ENCODE data around the gene NLGN4X.

NLGN4X gene

DNA sequence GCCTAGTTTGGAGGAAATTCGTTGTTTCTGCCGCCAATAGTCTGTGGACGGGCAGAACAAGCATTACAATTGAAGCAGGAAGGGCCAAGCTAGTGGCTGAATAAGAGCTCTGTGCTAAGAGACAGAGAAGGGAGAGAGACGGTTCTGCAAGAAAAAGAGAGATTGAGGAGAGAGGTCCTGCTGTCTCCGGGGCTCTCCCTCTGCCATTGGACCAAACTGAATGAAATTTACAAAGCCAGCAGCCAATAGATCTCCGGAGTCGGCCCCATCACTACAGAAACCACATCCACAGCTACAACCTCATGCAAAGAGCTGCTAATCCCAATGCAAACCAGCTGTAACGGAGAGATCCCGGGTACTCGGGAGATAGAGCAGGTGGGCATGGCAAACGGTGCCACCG, at the start of gene NLGN4X:
Gene NLGN4X (minus strand): TSS at position 148 of the 400 bp plus-strand sequence. CDS start 77,401 bp downstream, outside the sequence.
- no peak for DNase-seq

DNA sequence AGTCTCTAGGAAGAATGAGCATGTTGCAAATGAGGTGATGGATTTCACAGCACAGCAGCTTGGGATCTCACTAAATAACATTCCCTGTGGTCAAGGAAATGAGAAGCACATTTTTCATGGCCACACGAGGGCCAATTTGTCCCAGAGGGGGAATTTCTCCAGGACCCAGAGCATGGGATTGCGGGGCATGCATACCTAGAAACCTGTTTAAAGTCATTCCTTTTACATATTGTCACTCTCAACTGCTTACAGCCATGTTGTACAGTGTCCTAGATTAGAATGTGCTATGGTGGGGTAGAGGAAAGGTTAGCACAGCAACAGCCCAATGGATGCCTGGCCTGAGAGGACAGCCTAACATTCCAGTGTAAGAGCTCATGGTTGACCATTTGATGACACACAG, 37.4 kb upstream of the NLGN4X start:
- no peak for DNase-seq

DNA sequence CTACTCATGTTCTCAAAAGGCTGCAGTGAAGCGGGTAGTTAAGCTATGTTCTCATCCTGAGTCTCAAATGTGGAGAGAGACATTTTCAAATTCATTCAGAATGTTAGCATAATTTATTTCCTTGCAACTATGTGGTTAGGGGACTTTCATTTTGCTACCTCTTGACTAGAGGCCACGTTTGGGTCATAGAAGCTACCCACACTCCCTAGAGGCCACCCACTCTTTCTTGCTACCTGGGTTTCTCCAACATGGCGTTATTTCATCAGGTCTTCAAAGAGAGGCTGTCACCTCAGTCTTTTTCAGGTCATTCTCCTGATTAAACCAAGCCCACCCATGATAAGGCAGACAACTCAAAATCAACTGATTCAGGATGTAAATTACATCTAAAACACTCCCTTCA, 34.3 kb upstream of the NLGN4X start:
- DNase-seq: no peak

DNA sequence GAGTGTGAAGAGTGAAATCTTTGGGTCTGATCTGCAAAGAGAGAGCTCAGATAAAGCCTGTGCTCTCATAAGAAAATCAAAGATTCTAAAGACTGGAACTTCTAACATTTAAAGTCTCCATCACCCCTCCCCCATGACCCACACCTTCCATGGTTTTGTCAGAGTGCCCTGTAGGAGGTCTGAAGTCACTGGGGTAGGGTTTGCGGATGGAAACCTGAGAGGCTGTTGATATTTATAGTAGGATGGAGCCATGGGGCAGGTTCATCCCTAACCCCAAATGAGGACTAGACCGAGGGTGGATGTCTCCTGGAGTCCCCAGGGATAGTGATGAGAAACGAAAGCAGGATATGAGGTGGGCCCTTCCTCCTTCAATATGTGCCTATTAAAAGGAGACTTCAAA, 28.4 kb upstream of the NLGN4X start:
- no peak for DNase-seq

DNA sequence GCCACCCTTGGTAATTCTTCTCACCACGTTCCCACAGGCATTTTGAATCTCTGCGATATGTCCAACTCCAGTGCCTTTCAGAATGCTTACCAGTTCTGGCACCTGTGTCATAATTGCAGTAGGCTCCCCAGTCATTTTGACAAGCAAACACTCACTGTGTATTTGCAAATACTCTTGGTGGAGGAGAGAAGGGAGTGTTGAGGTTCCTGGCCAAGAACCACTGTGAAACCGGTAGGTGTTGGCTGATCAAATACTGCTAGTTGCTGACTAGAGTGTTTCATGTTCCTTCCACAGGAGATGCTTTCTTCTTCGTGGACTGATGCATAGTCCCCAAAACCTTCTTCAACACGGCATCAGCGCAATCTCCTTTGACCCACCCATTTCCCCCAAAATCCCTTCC, 16.0 kb upstream of the NLGN4X start:
- no peak for DNase-seq

DNA sequence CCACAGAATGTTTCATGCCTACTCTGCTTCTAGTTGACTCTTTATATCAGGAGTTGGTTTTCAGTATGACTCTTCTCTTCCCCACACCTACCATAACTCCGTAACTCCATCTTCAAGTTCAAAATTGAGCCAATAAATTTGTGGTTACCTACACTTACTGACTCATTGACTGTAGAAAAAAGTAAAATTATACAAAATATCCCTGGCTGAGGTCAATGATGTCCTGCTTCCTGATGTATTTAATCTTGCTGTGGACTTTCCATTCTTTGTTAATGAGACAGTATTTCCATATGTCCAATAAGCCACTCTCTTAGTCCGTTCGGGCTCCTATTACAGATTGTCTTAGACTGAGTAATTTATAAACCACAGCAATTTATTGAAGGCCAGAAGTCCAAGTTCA, 9.9 kb upstream of the NLGN4X start:
- DNase-seq: no peak

DNA sequence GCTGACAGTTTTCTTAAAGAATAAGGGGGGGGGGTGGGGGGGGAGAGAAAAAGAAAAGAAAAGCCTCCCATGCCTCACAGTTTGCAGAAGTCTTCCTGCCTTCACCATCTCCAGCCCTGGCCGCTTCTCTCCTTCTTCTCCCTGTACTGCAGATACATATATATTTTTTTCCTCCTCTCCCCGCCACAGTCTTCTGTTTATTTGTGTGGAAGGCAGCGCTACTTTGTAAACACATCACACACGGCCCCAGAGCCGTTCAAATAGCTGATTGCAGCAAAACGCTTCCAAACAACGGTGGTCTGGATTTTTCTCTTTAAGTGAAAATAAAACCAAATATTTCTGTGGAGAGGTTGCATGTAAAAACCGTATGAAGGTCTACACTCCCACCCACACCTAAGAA, 732 bp downstream of the NLGN4X start:
- no peak for DNase-seq

DNA sequence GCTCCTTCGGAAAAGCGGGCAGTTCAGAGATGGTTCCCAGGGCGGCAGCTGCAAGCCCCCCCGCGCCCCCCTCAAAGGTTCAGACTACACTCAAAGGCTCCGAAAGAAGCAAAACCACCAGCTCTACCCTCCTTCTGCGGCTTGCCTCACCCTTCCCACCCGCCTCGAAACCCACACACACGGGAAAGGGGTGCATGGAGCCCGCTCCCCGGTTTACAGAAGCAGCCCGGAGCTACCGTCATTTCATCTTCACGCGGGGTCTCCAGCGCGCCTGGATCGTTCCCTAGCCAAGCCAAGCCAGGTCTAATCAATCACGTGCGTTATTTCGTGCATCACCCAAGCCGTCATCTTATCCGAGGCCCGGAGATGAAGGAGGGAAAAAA, 1.2 kb downstream of the NLGN4X start:
- no peak for DNase-seq

DNA sequence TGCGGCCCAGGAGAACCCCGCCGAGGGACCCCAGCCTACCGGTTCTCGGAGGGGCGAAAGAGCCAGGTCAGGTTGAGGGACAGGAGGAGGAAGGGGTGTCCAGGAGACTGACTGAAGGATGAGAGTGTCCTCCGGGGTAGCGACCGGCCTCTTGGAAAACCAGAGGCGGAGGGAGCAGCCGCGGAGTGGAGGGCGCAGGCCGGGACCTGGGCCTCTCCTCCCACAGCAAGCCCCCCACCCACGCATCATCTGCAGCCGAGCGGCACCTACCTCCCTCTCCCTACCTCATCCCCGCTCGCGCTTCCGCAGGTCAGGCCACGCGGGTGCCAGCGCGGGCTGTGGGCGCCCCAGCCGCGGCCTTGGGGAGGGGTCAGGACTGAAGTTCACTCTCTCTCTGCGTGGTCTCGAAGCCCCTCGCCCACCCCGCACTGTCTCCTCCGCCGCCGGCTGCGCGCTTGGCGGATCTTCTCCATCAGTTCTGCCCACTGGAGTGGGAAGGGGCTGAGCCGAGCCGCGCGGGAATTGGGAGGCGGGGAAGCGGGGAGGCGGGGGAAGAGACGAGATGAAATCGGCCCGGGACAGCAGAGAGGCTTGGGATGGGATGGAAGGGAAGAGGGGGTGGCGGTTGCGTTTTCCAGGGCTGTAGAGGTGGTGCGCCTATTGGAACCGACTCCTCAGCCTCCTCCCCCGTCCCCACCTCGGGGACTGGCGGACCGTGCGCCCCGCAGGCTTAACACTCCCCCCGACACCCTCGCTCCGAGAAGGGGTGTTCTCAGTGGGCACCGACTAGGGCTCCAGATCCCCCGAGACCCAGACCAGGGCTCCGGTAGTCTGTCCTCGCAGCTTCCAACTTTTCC, 1.8 kb downstream of the NLGN4X start:
- no peak for DNase-seq

DNA sequence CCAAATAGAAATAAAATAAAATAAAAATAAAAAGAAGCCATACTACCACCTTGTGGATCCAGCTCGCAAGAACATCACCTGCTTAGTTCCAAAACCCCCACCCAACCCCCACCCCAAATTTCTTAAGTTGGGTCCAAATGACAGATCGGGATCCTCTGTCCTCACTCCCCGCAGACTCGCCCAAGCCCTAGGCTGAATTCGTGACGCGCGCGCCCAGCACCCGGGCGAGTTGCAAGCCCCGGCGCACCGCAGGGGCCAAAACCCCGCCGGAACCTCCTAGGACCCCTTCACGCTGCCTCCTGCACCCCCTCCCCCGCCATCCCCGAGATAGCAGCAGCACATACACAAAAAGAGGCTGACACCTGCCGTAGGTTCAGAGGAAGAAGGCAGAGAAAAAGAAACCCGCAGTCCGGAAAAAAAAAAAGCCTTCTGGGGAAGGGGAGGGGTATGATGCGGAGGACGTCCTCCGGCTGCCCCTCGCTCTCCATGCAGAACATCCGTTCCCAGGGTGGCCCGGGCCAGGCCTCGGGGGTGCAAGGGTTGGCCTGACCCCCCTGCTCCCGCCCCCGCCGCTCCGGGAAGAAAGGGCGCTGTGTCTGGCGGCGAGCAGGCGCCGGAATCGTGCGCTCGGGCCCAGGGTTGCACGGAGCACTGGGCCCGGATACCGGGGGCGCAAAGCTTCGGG, 2.6 kb downstream of the NLGN4X start:
- no peak for DNase-seq

DNA sequence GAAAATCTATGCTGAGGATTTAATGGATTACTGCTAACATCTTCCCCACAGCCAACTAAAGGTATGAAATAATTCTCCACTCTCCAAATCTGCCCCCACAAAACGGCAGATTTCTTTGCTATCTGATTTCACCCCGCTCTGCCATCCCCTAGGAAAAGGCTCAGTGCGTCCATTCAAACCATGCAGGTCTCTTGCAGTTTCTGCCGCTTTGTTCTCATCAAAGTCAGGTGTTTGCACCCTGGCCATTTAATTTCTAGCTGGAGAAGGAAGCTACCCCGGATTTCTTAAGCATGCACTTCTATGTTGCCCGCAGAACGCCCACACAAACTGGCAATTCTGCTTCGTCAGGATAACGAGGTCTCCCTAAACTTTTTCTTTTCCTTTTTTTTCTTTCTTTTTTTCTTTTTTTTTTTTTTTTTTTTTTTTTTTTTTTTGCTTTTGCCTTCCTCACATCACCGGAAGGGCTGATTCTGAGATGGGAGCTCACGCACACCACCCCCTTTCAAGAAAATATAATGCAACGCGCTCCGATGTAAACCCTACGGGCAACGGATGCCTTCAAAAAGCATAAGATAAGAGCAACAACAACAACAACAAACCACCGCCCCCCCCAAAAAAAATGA, 3.3 kb downstream of the NLGN4X start:
- no peak for DNase-seq

DNA sequence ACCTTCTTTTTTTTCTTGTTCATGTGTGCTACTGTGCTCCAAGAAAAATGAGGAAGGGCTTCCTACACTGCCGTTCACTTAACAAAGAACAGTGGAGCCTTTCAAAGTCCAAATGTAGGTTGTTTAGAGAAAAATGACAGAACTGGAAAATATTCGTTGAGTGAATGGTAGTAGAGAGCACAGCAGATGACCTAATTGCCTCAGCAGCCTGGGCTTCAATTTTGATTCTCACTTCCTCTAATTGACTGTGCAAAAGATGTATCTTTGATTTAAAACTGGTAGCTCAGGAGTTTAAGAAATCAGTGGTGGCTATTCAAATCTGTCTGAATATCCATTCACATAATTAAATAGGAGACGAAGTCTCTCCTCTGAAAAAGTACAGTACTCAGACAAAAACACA, 5.2 kb downstream of the NLGN4X start:
- DNase-seq: no peak

DNA sequence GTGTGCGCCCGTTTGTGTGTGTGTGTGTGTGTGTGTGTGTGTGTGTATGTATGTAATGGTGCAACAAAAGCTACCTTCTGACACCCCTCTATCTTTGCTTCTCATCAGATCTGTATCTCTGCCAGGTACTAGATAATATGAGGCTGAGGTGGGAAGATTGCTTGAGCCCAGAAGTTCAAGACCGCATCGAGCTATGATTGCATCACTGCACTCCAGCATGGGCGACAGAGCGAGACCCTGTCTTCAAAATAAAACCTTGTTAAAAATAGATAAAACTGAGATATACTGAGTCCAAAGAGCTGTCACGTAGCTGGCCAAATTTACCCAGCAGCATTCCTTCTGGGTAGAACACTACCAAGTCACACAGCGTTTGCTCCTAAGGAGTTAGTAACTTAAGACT, 18.4 kb downstream of the NLGN4X start:
- no peak for DNase-seq

DNA sequence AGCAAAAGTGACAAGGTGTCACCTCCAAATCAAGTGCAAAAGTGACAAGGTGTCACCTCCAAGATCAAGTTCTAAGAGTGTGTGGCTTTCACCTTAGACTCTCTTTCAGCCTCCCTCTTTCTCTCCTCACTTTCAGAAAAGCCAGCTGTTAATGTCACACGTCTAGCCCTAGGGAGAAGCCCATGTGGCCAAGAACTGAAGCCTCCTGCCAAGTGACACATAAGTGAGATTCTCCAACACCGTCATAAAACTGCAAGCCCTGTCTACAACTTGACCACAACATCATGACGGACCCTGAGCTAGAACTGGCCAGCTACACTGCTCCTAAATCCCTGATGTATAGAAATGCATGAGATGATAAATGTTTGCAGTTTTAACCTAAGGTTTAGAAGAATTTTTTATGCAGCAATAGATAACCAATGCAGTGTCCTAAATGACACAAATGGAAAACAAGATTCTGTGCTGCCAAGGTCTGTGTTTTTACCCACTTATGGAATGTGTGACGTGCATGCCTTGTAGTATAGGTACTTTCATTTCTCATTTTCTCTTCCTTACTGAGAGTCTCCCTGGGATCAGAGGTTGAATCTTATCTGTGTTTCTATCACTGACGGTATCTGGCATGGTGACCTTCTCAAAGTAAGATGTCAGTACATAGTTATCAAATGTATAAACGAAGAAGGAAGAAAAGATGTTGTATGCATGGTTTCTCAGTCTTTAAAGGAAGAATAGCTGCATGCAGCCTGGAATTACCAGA, 25.0 kb downstream of the NLGN4X start:
- no peak for DNase-seq

DNA sequence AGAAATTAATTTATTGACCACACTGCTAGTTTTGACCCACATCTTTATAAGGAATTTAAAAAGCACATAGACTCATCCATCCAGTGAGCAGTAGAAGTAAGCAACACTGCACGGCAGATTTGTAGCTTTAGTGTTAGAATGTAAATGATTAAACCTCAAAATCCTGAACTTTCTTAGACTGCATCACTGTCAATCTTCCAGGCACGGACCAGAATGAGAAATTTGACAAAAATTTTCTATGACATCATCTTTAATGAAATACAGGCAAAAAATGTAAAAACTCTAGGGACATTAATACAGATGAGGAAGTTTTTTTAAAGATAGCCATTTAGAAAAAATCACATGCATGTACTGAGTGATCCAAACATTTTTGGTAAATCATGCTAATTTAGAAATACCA, 29.2 kb downstream of the NLGN4X start:
- DNase-seq: no peak

DNA sequence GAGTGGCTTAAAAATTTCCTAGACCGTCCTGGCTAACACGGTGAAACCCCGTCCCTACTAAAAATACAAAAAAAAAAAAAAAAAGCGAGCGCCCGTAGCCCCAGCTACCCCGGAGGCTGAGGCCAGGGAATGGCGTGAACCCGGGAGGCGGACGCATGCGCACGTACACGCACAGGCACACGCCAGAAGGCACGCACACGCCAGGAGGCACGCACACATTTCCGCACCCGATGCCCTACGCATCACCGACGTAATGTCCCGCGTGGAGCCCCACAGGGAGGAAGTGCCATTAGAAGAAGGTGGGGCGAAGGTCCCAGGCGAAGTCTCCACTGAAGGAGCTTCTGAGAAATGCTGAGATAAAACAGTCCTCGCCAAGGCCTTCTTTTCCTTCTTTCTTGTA, 41.4 kb downstream of the NLGN4X start:
- DNase-seq: no peak

DNA sequence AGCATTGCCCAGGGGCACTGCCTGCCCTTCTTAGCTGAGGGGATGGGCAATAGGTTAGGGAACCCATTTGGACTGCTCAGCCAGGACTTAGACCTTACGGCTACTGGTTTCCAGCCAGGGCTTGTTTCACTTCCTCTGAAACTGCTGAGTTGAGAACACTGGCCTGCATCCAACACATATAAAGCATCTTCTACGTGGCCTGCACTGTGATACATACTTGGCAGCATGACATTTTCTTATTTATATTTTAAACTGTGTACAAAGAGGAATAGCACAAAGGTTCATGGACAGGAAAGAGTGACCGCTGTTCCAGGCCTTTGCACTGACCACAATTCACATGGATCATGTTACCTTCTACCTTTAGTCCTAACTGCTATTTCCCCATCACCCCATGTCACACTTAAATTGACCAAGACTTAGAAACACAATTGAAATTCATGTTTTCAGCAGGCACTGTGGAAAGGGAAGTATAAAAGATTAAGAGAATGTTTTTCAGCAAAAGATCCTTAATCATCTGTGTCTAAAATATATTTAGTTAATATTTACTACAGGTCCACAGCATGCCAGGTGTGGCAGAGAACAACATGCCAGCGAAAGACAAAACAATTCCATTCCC, 43.7 kb downstream of the NLGN4X start:
- no peak for DNase-seq

DNA sequence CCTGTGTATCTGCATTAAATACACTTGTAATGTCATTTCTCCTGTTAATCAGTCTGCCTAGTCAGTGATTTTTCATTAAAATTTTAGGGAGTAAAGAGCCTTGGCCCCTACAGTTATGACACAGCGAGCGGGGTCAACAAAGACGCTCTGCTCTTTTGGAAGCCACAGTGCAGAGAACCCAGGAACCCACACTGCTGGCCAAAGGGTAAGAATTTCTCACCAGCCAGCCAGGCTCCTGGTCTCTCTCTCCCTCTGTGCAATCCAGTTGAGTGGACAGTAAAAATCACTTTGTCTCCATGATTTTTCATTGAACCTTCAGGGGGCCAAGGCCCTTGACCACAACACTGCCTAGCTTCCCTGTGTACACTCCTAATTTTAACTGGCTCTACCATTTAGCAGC, 52.8 kb downstream of the NLGN4X start:
- DNase-seq: no peak

DNA sequence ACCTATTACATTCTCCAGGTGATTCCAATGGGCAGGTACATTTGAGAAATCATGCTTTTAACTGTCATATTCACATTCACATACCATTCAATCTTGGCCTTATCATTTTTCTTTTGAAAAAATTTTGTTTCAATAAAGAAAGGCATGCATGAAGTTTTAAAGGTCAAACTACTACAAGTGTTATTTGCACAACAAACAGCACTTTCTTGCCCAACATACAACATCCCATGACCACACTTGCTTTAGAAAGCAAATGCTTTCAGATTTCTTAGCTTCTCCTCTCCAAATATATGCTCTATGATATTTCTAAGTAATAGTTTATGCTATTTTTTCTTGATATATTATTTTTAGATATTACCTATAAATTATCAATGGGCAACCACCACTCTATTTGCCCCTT, 58.2 kb downstream of the NLGN4X start:
- no peak for DNase-seq

DNA sequence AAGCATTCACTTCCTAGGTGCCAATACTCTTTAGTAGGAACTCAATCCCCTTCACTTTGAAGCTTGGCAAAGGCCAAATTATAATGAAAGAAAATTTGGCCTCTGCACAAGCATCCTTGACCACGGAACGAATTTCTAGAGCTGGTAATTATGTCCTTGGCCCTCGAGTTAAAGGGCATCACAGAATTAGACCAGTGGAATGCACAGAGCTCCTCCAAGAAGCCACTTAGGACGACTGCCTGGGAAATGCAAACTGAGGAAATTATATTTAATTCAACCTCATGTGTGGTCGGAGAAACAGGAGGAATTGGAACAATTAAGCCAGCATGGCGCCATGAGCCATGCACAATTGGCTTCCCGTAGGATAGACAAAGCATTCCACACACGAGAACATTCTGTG, 59.3 kb downstream of the NLGN4X start:
- DNase-seq: no peak

DNA sequence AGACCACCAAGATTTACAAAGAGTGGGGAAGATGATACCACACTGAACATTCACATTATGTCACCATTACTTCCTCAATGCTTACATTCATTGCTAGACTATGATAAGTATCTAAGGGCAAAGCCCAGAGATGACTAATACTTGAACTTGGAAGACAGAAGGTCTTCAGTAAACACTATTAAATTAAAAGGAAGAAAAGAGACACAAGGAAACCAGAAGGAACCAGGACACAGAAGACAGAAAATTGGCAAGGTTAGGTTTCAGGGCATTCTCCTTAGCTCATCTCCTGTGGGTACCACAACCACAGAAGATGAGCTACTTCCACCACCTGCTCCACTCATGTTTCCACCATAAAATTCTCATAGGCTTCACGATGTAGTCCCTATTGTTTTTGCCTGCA, 64.9 kb downstream of the NLGN4X start:
- DNase-seq: no peak

DNA sequence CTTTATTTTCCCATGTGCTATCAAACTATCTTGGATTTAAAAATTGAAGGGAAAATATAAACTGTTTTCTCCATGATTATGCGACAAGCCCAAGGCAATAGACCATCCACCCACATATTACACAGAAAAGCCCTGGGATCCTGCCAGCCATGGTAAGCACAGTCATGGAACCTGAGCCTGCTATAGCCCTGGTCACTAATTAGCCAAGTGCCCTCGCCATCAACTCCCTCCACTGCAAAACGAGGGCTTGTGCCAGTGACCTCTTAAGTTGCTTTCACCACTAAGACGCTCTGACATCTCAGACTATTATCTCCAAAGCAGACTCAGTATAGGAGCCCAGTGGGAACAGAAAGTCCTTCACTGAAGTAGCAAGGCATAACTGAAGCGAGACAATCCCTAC, 69.2 kb downstream of the NLGN4X start:
- no peak for DNase-seq

DNA sequence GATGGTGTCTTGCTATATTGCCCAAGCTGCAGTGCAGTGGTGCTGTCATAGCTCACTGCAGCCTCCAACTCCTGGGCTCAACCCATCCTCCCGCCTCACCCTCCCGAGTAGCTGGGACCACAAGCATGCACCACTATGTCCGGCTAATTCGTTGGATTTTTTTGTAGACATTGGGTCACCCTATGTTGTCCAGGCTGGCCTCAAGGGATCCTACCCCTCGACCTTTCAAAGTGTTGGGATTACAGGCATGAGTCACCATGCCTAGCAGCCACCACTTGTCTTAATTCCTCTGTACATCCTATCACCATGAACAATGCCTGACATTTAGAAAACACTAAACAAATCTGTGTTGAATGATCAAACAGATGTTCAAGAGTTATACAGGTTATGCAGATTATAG, 76.7 kb downstream of the NLGN4X start:
- DNase-seq: no peak
